GM19328 (cell line): Measurements from ENCODE around the gene MCRIP2.

Experiments used
- ATAC-seq: cut with Tn5 transposase; IDR thresholded peaks from one replicate; pipeline ENCODE4 v1.9.1; 2021; ENCODE audit warnings: mild to moderate bottlenecking, moderate library complexity; ENCODE audit not compliant: unreplicated experiment

The MCRIP2 gene

DNA sequence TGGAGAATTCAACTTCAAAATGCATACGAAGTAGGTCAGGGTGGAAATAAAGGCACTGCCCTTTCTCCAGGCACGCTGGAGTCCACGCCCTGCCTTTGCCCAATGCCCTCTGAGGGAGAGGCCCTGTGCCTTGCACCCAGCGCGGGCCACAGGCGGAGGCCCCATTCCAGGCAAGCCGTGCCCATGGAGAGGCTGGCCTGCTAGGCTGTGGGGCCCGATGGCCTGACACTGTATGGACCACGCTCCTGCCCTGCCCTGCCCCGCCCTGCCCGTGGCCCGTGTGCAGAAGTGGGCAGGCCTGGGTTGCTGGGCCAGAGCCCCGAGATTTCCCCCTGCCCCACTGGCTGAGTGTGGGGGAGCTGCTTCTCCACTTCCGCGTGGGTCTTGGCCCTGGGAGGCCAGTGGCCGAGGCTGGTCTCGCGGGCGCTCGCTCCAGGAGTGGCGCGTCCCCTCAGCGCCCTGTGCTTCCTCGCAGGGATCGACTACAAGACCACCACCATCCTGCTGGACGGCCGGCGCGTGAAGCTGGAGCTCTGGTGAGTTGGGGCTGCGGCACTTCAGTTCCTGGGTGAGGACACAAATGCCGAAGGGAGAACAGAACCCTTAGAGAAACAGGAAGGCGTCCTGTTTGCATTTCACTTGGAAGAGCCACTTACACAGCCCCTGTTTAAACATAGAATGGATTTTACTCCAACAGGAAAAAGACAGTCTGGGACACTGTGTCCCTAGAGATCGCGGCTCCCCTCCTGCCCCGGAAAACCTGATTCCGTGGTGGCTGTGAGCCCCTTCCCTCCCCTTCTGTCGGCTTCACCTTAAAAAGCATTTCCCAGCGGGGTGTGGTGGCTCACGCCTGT, 24.7 kb upstream of the MCRIP2 start:
- ATAC-seq, result no peak

DNA sequence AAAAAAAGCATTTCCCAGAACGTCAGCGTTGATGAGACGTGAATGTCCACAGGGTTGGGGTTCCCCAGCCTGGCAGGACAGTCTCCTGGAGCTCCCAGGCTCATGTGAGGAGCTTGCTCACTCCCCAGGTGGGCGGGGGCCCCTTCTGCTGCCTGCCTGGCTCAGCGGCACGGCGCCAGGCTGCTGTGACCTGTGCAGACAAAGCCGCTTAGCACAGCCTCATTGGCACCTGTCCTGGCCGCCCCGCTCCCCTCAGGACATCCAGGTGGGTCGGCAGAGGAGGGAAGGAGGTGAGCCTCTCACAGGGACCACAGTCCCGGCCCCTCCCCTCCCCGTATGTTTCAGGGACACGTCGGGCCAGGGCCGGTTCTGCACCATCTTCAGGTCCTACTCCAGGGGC, 23.8 kb upstream of the MCRIP2 start:
- no peak for ATAC-seq

DNA sequence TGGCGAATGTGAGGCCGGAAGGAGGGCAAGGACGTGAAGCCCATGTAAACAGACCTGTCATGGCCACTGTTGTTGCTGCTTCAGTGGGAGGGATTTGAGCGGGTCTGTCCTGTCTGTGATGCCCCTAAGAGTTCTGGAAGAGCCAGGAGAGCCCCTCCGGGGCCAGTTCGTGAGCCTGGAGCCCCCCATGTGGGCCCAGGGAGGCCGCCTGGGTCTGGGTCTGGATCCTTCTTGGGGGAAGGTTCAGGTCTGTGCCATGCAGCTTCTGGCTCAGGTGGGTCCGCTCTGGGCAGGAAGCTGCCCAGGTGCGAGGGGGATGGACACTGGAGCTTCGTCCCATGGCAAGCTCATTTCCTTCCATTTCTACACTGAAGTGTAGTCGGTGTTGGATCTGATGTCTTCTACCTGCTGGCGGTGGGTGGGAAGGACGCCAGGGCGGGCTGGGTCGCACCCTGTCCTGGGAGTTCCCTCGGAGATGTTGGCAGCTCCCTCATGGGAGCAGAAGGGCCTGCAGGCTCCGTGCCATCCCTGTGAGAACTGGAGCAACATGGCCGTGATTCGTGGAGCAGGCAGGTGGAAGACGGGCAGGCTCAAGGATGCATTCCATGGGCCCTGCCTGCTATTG, 22.0 kb upstream of the MCRIP2 start:
- ATAC-seq, result no peak

DNA sequence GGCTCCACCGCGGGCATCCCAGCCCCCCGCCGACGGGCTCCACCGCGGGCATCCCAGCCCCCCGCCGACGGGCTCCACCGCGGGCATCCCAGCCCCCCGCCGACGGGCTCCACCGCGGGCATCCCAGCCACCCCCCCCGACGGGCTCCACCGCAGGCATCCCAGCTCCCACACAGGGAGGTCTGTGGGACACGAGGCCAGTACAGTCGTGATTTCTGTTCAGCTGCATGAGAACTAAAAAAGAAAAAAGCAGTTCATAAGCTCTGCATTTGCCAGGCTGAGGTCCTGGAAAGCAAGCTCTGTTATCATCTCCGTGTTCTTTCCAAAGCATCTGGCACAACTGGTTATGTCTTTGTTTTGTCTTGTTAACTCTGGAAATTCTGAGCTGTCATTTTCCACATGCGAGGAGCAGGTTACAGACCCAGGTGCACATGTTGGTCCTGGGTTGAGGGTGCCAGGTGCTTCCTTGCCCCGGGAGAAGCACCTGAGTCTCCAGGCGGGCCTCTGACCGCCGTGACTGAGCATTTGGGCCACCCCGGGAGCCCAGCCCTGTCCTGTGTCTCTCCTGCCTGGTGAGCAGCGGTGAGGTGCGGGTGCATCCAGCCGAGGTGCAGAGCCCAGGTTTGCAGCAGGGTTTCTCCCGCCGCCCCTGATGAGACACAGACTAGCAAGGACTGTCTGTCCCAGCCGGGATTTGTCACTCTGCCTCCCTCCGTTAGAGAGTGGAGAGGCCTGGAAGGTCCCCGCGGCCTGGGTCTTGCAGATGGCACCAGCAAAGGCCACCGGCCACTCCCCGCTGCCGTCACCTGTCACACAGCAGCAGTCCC, 20.7 kb upstream of the MCRIP2 start:
- no peak for ATAC-seq

DNA sequence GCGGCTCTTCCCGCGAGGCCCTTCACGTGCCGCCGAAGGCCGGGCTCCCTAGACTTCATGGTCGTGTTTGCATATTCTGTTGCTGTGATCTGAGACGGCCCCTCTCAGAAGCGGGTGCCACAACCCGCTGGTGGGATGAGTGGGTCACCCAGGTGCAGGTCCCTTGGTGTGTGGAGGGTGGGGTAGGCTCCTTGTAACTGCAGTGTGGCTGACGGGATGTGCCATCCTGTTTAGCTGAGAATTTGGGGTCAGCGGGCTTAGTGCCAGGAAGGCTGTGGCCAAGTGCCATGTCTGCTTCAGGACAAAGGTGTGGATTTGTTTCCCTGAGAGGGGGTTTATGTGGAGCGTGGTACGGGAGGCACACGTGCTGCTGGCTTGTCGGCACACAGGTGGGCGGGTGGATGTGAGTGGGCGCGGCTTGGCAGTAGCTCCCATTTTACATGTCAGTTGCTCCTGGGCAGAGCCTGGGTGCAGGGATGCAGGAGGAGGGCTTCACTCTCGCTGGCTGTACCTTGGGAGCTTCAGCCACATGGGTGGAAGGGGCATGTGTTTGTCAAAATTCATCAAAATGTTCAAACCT, 20.0 kb upstream of the MCRIP2 start:
- no peak for ATAC-seq

DNA sequence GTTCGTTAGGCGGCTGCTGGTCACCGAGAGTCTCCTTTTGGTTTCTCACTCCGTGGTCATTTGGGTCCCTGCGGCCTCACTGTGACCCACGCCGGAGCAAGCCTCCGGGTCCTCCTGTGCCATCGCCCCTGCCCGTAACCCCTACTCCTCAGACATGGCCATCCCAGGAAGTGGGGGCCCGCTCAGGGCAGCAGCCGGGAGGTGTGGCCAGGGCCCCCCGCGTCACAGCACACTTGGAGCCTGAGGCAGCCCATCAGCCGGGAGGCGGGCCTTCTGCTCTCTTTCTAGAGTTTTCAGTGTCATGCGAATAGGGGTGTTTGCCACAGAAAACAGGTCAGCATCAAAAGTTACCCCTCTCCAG, 18.7 kb upstream of the MCRIP2 start:
- ATAC-seq, result no peak

DNA sequence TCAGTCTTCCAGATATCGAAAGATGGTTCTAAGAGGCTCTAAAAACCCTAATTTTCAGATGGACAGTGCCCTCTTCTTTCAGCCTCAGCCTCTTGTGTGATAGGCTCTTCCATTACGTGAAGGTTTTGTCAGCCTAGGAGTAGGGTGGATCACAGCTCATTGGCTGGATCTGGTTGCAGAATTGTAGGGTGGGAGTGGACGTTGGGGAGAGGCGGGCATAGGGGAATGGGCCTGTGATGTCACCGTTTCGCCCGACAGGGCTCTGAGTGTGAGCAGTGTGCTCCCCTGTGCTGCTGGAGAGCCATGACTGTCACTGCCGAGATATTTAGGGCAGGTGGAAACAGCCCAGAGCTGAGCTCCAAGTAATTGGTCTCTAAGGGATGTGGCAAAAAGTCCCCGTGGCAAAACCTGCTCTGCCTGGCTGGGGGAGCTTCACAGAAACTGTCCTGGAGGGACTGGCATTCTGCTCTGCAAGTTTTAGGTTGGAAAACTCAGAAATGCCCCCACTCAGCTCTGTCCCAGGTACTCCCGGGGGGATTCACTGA, 17.0 kb upstream of the MCRIP2 start:
- no peak for ATAC-seq

DNA sequence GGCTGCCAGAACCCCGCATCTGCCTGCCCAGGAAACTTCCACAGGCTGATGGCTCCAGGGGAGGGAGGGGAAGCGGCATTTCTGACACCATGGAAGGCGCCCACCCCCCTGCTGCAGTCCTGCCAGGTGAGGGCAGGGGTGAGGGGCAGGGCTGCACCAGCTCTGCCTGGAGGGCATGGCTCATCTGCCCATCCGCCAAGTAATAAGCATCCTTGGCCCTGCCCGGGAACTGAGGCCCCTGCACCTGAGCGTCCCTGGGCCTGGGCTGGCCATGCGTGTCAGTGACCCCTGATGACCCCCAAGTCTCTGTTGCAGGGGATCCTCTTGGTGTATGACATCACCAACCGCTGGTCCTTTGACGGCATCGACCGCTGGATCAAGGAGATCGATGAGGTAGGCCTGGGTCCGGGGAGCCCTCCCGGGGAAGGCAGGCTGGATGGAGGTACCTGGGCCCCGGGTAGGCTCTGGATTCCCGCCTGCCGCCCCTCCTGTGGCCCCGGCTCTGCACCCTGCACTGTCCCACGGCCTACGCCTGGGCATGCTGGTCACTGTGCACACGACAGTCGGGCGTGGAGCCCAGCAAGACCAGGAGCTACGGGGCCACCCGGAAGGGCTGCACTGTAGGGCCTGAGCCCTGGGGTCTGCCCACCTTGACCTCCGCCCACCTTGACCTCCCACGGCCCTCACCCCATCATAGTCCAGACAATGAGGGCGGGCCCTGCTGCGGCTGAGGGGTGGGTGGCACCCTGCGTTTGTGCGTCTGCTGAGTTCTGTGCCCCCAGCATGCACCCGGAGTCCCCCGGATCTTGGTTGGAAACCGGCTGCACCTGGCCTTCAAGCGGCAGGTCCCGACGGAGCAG, 16.3 kb upstream of the MCRIP2 start:
- no peak for ATAC-seq

DNA sequence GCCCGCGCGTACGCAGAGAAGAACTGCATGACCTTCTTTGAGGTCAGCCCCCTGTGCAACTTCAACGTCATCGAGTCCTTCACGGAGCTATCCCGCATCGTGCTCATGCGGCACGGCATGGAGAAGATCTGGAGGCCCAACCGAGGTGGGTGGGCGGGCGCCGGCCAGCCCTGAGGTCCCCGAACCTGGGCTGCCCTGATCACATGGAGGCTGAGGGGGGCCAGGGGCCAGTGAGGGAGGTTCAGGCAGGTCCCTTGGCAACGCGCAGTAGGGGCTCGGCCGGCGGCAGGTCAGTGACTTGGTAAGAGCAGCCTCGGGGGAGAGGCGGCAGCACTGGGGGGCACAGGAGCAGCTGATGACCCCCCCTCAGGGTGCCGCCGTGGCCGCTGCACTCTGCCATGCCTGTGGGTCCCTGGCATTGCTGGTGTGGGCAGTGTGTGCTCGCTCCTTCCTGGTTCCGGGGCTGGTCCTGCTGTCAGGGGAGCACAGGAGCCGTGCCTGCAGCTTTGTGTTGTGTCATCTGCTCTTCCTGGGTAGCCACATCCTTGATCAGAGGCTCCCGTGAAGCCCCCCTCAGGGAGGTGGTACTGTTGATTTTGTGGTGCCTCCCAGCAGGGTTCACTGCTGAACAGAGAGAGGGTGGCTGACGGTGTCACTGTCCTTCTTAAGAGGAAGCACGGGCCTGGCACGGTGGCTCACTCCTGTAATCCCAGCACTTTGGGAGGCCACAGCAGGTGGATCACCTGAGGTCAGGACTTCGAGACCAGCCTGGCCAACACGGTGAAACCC, 15.5 kb upstream of the MCRIP2 start:
- no peak for ATAC-seq

DNA sequence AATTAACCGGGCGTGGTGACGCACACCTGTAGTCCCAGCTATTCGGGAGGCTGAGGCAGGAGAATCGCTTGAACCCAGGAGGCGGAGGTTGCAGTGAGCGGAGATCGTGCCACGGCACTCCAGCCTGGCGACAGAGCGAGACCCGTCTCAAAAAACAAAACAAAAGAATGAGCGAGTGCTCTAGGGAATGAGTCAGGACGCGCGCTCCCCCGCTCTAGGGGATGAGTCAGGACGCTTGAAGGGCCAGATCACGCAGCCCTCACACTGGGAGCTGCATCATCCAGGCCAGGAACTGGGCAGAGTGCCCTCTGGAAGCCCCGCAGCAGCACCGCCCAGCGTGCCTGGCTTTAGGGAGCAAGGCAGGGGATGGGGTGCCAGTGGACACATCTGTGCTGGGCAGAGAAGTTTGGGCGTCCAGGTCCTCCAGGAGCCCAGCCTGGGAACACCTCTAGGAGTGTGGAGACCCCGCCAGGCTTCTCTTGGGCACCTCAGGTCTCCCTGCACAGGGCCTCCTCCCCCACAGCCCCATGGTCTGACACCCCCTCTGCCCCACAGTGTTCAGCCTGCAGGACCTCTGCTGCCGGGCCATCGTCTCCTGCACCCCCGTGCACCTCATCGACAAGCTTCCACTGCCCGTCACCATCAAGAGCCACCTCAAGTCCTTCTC, 14.7 kb upstream of the MCRIP2 start:
- no peak for ATAC-seq

DNA sequence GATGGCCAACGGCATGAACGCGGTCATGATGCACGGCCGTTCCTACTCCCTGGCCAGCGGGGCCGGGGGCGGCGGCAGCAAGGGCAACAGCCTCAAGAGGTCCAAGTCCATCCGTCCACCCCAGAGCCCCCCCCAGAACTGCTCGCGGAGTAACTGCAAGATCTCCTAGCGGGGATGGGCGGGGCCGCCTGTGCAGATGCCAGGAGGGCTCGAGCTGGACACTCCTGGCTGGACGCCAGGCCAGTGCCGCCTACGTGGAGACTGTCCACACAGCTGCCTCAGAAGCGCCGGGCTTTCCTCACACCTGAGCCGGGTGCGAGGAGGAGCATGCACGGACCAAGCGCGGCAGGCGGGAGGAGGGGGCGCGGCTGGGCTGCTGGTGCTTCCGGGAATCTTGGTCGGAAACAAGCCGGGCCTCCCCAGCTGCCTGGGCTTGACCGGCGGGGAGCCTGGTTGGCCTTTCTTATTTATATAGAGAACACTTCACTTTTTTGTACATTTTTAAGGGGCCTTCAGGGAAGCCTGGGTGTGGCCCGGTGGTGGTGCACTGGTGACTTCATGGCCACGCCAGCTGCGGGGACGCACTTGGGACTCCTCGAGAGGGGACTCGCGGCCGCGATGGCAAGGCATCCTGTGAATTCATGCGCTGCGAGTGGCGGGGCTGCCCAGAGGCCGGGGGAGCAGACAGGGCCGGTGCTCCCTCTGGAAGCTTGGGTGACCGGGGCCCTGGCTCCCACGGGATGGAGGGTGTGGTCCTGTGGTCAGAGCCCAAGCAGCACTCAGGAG, 14.0 kb upstream of the MCRIP2 start:
- no peak for ATAC-seq

DNA sequence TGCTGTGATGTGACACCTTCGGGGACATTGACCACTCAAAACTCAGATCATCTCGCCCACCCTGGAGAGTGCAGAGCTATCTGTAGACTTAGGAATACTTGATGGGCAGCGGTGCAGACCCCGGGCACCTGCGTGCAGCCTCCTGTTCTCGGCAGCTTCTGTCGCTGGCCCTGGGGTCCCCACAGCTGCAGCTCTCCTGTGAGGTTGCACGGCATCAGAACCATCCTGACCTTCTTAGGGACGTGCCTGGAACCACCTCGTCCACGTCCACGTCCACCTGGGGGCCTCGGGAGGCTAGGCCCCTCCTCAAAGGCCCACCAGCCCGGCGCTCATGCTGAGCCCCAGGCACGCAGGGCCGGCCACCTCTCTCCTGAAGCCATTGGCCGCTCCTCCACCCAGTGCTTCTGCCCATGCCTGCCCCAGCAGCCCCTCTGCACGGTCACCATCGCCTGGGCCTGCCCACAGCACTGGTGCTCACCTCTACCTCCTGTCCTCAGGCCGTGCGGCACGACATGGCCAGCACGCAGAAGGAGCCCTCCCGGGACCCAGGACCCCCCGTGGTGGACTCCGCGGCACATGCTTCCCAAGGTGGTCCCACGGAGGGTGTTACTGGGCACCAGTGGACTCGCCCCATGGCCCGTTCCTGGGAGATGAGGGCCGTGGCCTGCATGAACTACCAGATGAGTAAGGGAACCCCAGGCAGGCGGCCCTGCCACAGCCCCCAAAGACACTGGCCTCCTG, 13.1 kb upstream of the MCRIP2 start:
- ATAC-seq, result no peak

DNA sequence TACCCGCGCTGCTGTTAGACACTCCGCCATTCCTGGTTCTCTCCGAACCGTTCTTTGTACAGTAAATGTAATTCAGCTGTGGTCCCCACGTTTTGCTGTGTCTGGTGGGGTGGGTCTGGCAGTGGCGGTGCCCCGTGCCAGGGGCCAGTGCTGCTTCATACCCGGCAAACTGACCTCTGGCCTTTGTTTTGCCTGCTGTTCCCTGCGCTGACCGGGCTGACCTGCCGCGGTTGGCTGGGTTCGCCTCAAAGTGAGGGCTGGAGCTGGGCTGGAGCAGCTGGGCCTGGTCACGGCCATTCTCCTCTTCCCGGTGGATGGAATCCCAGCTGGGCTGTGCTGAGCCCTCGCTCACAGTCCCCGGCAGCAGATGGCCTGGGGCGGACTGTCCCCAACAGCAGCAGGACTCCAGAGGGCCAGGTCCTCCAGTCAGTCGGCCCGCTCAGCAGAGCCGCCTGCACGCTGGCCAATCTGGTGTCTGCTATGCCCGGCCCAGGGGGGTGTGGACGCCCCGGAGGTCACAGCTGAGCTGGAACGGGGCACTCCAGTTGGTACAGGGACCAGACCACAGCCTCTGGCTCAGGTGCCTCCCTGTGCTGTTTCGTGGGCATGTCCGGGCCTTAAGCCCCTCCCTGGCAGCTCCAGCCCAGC, 12.3 kb upstream of the MCRIP2 start:
- no peak for ATAC-seq

DNA sequence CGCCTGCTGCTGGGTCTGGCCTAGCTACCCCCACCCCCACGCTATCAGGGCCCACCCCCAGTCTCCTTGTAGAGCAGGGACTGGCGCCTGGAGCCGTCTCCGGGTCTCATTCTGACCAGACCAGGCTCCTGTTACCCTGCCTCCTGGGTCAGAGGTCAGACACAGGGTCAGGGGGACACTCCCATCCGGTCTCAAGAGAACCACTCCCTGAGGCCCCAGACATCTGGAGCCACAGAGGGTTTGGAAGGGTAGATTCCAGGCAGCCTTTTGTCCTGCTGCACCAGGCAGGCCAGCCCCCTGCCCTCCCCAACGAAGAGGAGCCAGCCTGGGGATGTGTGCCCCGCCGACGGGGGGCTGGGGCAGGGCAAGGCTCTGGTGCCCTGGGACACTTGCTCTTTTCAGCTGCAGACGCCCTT, 11.8 kb upstream of the MCRIP2 start:
- ATAC-seq, result no peak

DNA sequence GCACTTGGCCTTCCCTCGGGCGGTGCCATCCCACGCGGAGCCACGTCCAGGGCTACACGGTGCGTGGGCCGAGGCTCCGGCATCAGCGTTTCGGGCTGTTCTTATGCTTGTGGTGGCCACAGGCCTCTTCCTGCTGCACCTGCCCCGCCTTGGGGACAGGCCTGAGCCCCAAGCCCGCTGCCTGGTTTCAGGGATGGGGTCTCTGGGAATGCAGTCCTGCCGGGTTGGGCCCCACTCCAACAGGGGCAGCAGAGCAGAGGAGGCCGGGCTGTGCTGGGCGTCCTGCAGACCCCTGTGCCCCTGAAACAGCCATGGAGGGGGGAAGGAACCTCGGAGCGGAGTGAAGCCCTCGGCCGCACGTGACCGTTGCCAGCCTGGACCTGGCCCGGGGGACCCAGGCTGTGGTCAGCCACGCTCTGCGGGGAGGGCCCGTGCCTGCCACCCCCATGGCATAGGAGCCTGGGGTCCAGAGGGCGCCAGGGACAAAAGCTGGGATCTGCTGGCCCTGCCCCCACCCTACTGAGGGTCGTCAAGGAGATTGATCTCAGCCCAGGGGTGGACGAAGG, 11.3 kb upstream of the MCRIP2 start:
- ATAC-seq, result no peak

DNA sequence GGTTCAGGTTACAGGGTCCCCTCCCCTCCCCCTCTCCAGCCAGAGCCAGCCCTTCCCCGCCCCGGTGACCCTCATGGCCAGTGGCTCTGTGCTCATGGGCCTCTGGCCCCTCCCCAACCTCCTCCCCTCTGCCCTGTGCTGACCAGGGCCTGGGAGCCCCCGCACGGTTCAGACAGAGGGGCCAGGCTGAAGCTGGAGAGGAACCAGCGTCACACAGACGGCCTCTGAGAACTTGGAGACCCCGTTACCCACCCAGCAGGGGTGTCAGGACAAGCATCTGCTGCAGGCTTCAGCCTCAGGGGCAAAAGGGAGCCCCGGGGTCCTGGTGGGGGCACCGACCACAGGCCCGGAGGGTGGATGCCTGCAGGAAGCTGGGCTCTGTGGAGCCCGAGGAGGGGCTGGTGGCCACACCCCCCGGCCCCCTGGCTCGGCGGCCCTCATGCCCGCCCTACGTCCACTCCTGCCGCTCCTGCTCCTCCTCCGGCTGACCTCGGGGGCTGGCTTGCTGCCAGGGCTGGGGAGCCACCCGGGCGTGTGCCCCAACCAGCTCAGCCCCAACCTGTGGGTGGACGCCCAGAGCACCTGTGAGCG, 10.7 kb upstream of the MCRIP2 start, which contains the start of gene WFIKKN1:
Gene WFIKKN1, plus strand, starts transcription at position 171 of the 591 bp plus-strand sequence. Its CDS starts 269 bp downstream, at position 440.
- no peak for ATAC-seq
